Measurements from ENCODE around the gene NFIA. TPM values are rescaled to one million over a fixed set of nuclear protein-coding genes. Genes with fewer than 3 reads are reported as not detected.

NFIA gene
- total RNA-seq, 1 donor from 2014 or later: 49.4 TPM

DNA sequence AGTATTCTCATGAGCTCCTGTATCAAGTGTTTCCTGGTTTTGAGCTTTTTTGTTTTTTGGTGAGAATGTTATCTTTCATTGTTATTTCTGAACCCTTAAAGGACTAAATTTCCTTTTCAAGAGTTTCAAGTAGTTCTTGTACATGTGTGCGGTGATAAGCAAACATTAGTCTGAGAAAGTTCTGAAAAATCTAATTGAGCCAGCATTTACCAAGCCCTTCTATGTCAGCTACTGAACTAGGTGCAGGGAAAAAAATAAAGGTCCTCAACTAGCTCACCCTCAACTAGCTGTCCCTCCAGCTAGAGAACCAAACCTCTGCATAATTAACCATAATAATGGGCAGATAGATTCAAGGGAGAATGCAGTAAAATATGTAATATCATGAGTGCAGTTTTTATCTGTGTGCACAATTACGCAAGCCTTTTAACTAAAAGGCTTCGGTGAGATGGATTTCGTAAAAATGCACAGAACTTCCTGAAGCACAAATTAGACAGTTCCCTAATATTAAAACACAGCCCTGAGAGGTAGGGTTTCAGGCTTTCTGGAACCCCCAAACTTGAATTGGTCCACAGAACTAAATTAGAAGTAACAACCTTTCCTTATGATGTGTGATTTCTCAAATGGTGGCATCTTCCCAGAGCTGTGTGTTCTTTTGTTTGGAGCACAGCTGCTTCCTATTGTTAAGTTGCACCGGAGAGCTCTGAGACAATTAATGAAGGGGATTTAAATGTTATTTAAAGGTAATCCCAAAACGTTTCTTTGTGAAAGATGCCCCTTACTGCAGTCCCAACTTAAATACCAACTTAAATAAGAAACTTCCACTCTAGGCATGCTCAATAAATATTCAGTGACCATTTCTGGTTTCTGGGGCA, 165.8 kb downstream of the NFIA start:
- H3K27me3 Mint-ChIP-seq: no peaks in the 10 kb centered on the region
- H3K27ac Mint-ChIP-seq: no peak overlapping the region
- DNase-seq (ENCODE audit: extremely low spot score, unreplicated experiment): no peak
- no peak overlapping the region for H3K4me3 Mint-ChIP-seq
- TF ChIP-seq, protein P1, sequence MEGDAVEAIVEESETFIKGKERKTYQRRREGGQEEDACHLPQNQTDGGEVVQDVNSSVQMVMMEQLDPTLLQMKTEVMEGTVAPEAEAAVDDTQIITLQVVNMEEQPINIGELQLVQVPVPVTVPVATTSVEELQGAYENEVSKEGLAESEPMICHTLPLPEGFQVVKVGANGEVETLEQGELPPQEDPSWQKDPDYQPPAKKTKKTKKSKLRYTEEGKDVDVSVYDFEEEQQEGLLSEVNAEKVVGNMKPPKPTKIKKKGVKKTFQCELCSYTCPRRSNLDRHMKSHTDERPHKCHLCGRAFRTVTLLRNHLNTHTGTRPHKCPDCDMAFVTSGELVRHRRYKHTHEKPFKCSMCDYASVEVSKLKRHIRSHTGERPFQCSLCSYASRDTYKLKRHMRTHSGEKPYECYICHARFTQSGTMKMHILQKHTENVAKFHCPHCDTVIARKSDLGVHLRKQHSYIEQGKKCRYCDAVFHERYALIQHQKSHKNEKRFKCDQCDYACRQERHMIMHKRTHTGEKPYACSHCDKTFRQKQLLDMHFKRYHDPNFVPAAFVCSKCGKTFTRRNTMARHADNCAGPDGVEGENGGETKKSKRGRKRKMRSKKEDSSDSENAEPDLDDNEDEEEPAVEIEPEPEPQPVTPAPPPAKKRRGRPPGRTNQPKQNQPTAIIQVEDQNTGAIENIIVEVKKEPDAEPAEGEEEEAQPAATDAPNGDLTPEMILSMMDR (conservative IDR thresholded peaks at IDR 0.05): no peak
- H3K36me3 Mint-ChIP-seq: no peaks in the 10 kb centered on the region
- peaks cover 8% of the 10 kb centered on the region for H3K9me3 Mint-ChIP-seq
- peaks cover 11% of the 10 kb centered on the region for H3K4me1 Mint-ChIP-seq (ENCODE audit: unreplicated experiment)

DNA sequence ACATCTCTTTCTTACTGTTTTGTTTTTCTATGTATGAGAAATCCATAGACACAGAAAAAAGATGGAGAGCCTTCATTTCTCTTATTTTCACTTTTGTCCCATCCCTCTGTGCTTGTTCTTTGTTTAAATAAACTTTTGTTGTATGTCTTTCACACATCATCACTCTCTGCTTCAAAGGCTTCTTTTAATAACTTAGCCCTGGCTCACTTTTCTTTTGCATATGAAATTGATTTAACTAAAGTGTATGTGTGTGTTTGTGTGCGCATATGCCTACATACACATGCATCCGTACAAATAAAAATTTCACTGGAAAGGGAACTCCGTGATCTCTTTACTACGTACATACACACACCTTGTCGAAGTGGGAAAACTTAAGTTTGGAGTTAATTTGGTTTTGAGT, 168.6 kb downstream of the NFIA start:
- TF ChIP-seq, protein P1 (conservative IDR thresholded peaks at IDR 0.05): no peak
- H3K4me3 Mint-ChIP-seq: no peak overlapping the region
- no peaks in the 10 kb centered on the region for H3K27me3 Mint-ChIP-seq
- no peaks in the 10 kb centered on the region for H3K36me3 Mint-ChIP-seq
- peaks cover 35% of the 10 kb centered on the region for H3K4me1 Mint-ChIP-seq (ENCODE audit: unreplicated experiment)
- DNase-seq (ENCODE audit: extremely low spot score, unreplicated experiment): no peak
- H3K27ac Mint-ChIP-seq: no peak overlapping the region
- peaks cover 8% of the 10 kb centered on the region for H3K9me3 Mint-ChIP-seq

DNA sequence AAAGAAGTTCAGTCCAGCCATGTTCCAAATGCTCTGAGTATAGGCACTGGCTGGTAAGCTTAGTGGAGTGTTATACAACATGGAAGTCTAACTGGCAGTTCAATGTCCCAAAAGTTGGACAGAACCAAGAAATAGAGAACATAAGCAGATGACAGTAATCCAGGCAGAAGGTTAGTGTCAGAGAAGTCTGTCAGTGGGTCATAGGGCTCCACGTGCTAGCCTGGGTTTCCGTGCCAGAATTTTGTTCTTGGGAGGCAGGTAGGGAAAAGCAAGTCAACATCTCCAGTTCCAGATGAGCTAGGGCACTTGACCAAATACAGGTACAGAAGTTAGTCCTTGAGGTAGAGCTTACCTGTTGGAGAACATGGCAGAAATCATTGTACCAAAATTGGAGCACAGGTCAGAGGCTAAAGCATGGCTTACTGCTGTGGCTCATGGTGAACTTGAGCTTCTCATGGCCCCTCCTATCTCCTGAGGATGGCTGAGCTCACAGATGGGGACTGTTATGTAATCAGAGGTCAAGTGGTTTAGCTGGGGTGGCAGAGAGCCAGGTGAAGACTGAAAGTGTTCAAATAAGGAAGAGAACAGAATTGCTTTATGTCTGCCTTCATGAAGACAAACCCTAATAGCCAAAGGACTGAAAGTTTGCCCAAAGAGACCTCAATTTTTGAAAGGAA, 170.8 kb downstream of the NFIA start:
- DNase-seq (ENCODE audit: extremely low spot score, unreplicated experiment): no peak
- peaks cover 28% of the 10 kb centered on the region for H3K4me1 Mint-ChIP-seq (ENCODE audit: unreplicated experiment)
- H3K9me3 Mint-ChIP-seq: no peaks in the 10 kb centered on the region
- no peaks in the 10 kb centered on the region for H3K36me3 Mint-ChIP-seq
- H3K27me3 Mint-ChIP-seq: no peaks in the 10 kb centered on the region
- TF ChIP-seq, protein P1 (conservative IDR thresholded peaks at IDR 0.05): no peak
- peak overlapping the region; percentile 19 for H3K27ac Mint-ChIP-seq
- H3K4me3 Mint-ChIP-seq: no peak overlapping the region

DNA sequence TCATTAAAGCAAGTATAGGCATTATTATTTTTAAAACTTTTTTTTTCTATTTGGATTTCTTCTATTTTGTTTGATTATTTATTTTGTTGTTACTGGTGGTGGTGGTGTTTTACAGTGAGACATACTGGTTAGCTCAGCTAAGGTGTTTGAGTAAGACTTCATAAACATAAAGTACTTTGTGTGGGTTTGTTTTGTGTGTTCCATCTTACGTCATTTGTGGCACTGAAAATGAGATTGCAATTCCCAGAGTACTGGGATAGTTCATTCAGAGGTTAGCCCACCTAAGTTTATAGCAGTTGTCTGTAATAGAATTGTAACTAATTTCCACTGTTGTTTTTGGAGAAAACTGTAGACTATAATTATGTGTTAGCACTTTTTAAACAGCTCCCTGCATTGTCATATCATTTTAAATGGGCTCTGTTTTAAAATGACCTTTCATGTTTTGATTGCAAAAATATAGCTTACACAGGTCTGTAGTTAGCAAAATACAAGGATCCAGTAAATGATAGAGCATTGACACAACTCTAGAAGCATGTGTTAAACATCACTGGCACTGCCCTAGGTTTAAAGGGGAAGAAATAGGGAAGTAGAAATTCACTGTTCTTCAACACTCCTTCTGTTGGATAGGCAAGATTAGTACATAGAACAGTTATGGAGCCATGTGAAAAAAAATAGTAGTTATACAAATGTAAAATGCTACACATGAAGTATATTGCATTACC, 171.7 kb downstream of the NFIA start:
- TF ChIP-seq, protein P1 (conservative IDR thresholded peaks at IDR 0.05): no peak
- DNase-seq (ENCODE audit: extremely low spot score, unreplicated experiment): no peak
- Mint-ChIP-seq H3K4me1 (ENCODE audit: unreplicated experiment) (peaks cover 28% of the 10 kb centered on the region), H3K4me3 (no peak overlapping the region), H3K27me3 (no peaks in the 10 kb centered on the region), H3K36me3 (no peaks in the 10 kb centered on the region), H3K27ac (no peak overlapping the region), H3K9me3 (no peaks in the 10 kb centered on the region)

DNA sequence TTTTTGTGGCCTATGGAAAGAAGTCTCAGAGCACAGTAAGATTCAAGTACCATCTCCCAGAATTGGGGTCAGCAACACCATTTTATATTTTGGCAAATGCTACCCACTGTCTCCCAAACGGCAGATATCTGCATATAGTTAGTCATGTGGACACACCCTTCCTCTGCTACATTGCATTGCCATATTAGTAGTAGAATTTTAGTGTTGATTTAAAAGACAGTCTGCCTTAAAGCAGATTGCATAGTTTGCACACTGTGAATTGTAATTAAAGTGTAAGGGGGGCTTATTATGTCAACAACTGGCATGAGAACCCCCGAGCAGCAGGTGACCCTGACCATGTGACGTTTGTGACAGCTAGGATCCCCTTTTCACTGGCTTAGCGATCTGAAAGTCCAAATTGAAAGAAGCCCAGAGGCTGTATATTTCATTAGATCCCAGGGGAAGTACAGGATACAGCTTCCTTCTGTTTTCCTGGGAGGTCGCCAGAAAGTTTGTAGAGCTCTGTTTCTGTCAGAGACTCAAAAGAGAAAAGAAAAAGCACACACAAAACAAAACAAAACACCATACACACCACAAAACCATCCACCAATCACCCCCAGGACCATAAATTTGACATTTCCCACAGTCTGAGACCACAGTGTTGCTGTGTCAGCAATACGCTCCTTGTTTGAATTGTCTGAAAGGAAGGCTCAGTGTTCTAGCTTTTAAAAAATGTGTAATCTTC, 172.4 kb downstream of the NFIA start:
- TF ChIP-seq, protein P1 (conservative IDR thresholded peaks at IDR 0.05): no peak
- DNase-seq (ENCODE audit: extremely low spot score, unreplicated experiment): no peak
- Mint-ChIP-seq H3K27ac (no peak overlapping the region), H3K4me1 (ENCODE audit: unreplicated experiment) (peaks cover 28% of the 10 kb centered on the region), H3K27me3 (no peaks in the 10 kb centered on the region), H3K4me3 (peak overlapping the region; percentile 67), H3K9me3 (no peaks in the 10 kb centered on the region), H3K36me3 (no peaks in the 10 kb centered on the region)

Data from type B pancreatic cell (in vitro differentiated cells).